Left ventricle myocardium inferior (tissue), 1 donor: ENCODE measurements around the gene SOST. TPM values are rescaled to one million over a fixed set of nuclear protein-coding genes. Genes with fewer than 3 reads are reported as not detected.

Experiments
- DNase-seq: peaks from one replicate; pipeline ENCODE4 v3.0.0-alpha.2; 2020
- H3K27ac ChIP-seq: fragments of 200-600 bp; replicated peaks from 2 replicates; pipeline ENCODE4 v1.8.0; 2021
- H3K27me3 ChIP-seq: fragments of 200-600 bp; 2 replicates; pipeline ENCODE4 v1.8.0; 2021; ENCODE audit warnings: low read depth
- H3K36me3 ChIP-seq: fragments of 200-600 bp; 2 replicates; pipeline ENCODE4 v1.8.0; 2021
- H3K4me1 ChIP-seq: fragments of 200-600 bp; 2 replicates; pipeline ENCODE4 v1.8.0; 2021
- H3K4me3 ChIP-seq: fragments of 200-600 bp; 2 replicates; pipeline ENCODE4 v1.8.0; 2021; ENCODE audit warnings: mild to moderate bottlenecking, moderate library complexity
- H3K9me3 ChIP-seq: fragments of 200-600 bp; replicated peaks from 2 replicates; pipeline ENCODE4 v1.8.0; 2021
- intact Hi-C: fragments of 100-400 bp; cut with micrococcal nuclease; formaldehyde crosslinking; loops from one replicate; pipeline ENCODE4 v1.11.0; 2022
- total RNA-seq: library from RNA; stranded (reverse); fragmentation: NEBNext Ultra II Directional; extraction: Animal tissue kit (Norgen Biotek cat#: 25700); gene quantifications from one replicate; pipeline ENCODE4 v1.2.1, GENCODE V29; 2021
- TF ChIP-seq, protein P1 (sequence below): fragments of 200-600 bp; IDR thresholded peaks from 2 replicates; pipeline ENCODE4 v1.8.0; 2021; ENCODE audit warnings: antibody characterized with exemption, mild to moderate bottlenecking, borderline replicate concordance
- donor health status: DM: no; HTN: yes; CAD: no; lungs with severe emphysema.

The SOST gene
- total RNA-seq, 1 donor from 2014 or later = 0.14 TPM

- H3K4me3 ChIP-seq = no peak overlapping the region
- peak overlapping the region; percentile 21 for H3K27ac ChIP-seq
- TF ChIP-seq, protein P1, sequence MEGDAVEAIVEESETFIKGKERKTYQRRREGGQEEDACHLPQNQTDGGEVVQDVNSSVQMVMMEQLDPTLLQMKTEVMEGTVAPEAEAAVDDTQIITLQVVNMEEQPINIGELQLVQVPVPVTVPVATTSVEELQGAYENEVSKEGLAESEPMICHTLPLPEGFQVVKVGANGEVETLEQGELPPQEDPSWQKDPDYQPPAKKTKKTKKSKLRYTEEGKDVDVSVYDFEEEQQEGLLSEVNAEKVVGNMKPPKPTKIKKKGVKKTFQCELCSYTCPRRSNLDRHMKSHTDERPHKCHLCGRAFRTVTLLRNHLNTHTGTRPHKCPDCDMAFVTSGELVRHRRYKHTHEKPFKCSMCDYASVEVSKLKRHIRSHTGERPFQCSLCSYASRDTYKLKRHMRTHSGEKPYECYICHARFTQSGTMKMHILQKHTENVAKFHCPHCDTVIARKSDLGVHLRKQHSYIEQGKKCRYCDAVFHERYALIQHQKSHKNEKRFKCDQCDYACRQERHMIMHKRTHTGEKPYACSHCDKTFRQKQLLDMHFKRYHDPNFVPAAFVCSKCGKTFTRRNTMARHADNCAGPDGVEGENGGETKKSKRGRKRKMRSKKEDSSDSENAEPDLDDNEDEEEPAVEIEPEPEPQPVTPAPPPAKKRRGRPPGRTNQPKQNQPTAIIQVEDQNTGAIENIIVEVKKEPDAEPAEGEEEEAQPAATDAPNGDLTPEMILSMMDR = no peak
- H3K36me3 ChIP-seq = no peaks in the 10 kb centered on the region
- no peaks in the 10 kb centered on the region for H3K9me3 ChIP-seq
- intact Hi-C loops = no loop called here
- no peak for DNase-seq
- H3K4me1 ChIP-seq = peaks cover 13% of the 10 kb centered on the region
- no peaks in the 10 kb centered on the region for H3K27me3 ChIP-seq
Measured at GRCh38 chr17:43745541-43745940, 13.1 kb downstream of the SOST start.

DNA sequence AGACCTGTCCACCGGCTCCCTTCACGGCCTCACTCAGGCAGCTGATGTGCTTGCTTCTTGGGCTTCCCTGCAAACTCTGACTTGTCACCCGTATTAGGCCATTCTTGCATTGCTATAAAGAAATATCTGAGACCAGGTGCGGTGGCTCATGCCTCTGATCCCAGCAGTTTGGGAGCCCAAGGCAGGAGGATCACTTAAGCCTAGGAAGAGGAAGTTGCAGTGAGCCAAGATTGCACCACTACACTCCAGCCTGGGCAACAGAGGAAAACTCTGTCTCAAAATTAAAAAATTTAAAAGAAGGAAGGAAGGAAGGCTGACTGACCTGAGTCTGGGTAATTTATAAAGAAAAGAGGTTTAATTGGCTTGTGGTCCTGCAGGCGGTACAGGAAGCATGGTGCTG, 17.0 kb downstream of the SOST start:
- TF ChIP-seq, protein P1 = no peak
- Histone ChIP-seq H3K4me1 (peaks cover 13% of the 10 kb centered on the region), H3K27ac (no peak overlapping the region), H3K4me3 (no peak overlapping the region), H3K27me3 (no peaks in the 10 kb centered on the region), H3K36me3 (no peaks in the 10 kb centered on the region), H3K9me3 (no peaks in the 10 kb centered on the region)
- DNase-seq = no peak
- intact Hi-C loops = no loop called here

DNA sequence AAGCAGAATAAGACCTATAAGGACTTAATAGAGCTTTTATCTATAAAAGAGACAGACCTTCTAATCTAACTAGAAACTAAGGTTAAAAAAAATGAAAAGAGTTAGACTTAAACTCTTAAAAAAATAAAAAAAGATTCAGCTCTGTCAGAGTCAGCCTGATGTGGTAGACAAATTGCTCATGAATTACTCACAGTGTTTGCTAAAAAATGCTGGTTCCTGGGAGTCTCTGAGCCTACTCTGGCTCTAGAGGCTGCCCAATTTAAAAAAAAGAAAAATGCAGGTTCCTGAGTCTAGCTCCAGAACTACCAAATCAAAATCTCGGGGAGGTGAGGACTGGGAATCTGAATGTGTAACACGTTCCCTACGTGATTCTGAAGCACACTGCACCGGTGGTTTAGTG, 18.1 kb downstream of the SOST start:
- intact Hi-C loops = no loop called here
- TF ChIP-seq, protein P1 = no peak

GRCh38 chr17:43737722-43738121, 20.9 kb downstream of the SOST start:
- intact Hi-C loops = no loop called here
- Histone ChIP-seq H3K36me3 (no peaks in the 10 kb centered on the region), H3K27me3 (no peaks in the 10 kb centered on the region), H3K27ac (no peak overlapping the region), H3K9me3 (no peaks in the 10 kb centered on the region), H3K4me1 (peaks cover 9% of the 10 kb centered on the region), H3K4me3 (no peak overlapping the region)
- no peak for DNase-seq
- TF ChIP-seq, protein P1 = no peak

More for the DNA sequence above, 18.1 kb downstream of the SOST start:
- Histone ChIP-seq H3K4me3 (no peak overlapping the region), H3K27me3 (no peaks in the 10 kb centered on the region), H3K27ac (no peak overlapping the region), H3K36me3 (no peaks in the 10 kb centered on the region), H3K4me1 (peaks cover 6% of the 10 kb centered on the region), H3K9me3 (no peaks in the 10 kb centered on the region)
- DNase-seq = no peak

- peaks cover 9% of the 10 kb centered on the region for H3K4me1 ChIP-seq
Measured at GRCh38 chr17:43736389-43736788, 22.2 kb downstream of the SOST start.

More at GRCh38 chr17:43736389-43736788, 22.2 kb downstream of the SOST start:
- Histone ChIP-seq H3K9me3 (no peaks in the 10 kb centered on the region), H3K4me3 (no peak overlapping the region), H3K27ac (no peak overlapping the region), H3K27me3 (no peaks in the 10 kb centered on the region), H3K36me3 (no peaks in the 10 kb centered on the region)
- TF ChIP-seq, protein P1 = no peak
- intact Hi-C loops = no loop called here
- no peak for DNase-seq
